NCI-H345 (cell line): ENCODE measurements around the gene PREX1.
"Not testable (repeated sequence)": the region's sequence is repeated elsewhere in the genome, so short reads cannot be mapped to it uniquely, and the experiment has no call there.

Experiments
- DNase-seq: peaks from one replicate; lab custom pipeline; 2025; lab: John Stamatoyannopoulos, UW

Gene PREX1

DNA sequence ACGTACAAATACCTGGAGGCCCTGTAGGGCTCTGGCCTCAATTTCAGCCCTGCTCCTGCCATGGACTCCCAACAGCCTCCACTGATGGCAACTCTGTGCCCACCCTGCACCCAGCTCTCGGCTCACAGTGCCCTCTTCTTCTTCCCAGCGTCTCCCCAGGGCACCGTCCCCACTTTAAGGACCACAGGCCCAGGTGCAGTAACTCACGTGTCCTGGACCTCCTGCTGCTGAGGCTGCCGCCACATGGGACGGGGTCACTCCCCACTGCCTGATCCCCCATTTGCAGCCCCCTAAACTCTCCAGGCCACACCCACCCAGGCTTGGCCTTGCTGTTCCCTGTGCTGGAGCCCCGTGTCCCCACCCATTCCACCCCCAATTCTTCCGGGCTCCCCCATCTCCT lies 223.4 kb downstream of the PREX1 start:
- no peak for DNase-seq

- DNase-seq = no peak
Observed at GRCh38 chr20:48603819-48604405, 223.9 kb downstream of the PREX1 start.

DNA sequence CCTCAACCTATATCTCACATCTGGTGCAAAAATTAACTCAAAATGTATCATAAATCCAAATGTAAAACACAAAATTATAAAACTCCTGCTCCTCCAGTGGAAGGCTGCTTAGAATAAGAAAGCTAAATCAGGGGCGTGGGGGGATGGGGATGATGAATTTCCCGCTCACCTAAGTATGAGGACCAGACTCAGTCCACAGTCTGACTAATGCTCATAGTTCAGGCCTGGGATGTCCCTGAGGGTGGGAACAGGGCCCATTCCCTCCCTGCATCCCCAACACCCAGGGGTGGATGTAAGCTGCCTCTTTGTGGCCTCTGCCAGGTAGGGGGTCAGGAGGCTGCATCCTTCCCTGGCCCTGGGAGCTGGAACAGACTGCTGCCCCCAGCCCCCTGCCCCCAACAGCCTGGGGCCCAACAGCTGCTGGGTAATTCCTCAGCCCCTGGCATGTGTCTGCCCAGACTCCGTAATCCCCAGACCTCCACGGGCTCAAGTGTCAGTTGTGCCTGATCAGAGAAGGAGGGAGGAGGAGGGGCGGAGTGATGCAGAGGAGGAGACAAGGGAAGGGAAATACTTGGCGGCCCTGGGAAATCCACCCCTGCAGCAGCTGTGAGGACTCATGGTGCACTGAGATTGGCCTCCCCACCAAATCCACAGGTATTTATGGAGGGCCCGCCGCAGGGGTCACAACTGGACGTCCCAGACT lies 224.5 kb downstream of the PREX1 start:
- no peak for DNase-seq

DNA sequence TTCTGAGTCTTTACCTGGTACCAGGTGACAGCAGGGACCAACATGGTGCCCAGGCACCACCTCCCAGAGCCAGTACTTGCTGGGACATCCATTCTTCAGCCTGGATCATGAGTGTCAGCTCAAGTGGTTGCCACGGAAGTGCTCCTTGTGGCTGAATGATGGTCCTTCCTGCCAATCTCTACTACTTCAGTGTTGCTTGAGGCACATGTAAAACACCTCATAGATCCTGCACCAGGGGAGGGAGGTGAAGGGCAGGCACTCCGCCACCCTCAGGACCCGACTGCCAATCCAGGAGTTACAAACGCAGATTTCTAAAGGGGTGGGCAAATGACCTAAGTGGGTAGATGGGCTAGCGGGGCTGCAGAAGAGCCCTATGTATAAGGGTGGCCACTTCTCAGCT lies 226.0 kb downstream of the PREX1 start:
- DNase-seq = no peak

- peak; percentile 52 for DNase-seq
Observed at GRCh38 chr20:48600470-48600945, 227.3 kb downstream of the PREX1 start.

GRCh38 chr20:48599748-48600469 lies 227.9 kb downstream of the PREX1 start:
- DNase-seq = no peak

DNA sequence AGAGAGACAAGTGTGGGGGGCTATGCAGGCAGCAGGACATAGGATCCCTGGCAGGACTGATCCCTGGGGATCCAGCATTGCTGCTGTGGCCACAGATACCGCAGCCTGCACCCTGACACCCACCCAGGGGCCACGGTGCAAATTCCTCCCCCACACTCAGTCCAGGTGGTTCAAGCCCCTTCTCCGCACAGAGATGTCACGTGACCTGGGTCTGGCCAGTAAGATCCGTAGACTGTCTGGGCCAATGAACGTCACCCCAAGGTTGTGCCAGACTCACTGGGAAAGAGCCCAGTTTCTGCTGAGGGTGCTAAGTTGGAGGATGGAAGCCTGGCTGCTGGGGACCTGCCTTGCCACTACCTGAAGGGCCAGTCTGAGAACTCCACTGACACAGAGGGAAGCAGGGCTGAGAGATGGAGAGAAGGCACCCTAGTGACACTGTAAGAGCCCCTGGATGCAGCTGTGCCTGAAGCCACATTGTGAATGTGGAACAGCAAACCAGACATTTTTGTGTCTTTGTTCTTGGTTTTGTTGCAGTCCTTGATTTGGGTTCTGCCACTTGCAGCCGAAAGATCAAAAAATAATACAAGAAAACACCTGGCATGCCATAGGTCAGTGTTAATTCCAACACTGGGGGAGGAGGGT lies 228.6 kb downstream of the PREX1 start:
- no peak for DNase-seq

DNA sequence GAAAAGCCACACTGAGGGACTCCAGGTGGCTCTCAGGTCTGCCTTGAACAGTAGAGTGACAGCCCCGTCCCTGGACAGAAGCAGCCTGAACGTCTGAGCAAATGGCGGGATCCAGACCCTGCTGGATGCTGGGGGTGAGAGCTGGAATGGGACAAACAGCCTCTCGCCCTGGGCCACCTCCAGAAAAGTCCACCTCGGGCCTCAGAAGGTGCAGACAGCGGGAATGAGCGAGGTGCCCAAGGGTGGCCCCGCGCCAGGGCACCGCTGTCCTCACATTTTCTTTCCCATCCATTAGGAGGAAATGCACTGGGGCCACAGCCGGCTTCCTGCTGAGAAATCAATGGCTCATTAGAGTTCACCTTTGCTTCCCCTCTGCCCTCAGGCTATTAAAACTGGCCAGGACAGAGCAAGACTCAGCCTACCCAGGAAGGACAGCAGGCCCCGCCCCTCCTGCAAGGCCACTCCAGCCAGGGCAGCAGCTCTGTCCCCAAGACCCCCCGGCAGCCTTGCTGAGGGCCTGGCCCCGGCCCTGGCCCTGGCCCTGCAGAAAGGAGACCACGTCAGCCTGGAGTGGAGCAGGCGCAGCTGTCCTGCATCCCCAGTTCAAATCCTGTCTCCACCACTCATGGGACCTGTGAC lies 229.4 kb downstream of the PREX1 start:
- DNase-seq = not testable (repeated sequence)

GRCh38 chr20:48597521-48598302 lies 230.1 kb downstream of the PREX1 start:
- no peak for DNase-seq

- DNase-seq = no peak
Observed at GRCh38 chr20:48596334-48596898, 231.4 kb downstream of the PREX1 start.

DNA sequence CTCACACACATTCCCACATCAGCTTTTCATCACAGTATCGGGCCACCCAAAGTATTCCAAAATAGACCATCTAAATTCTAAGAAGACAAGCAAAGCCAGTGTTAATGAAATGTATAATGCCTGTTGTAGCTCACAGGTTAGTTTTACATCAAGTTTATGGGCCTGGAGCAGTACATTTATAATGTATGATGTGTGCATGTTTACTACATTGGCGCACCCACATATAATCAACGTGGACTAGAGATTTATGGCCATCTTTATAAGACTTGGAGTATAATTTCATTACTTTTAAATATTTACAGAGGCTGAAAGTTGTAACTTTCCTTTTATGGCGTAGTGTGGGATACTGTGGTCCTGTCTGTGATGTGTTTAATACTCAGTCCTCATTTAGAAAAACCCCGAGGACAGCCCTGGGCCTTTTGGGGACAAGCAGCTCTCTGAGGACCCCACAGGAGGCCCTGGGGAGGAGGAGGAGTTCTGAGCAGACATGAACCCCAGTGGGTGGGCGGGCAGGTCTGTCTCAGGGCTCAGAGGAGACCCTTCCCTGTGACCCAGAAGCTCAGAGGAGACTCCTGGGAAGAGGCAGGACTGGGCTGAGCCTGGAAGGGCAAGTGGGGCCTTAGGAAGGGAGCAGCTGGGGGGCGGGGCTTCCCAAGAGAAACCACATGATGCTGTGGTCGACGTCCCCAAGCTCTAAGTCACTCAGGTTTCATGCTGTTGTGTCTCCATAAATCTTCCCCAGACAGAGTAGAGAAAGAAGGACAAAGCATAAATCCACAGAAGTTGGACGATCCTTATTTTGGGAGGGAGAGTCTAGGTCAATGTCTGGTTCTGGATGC lies 232.1 kb downstream of the PREX1 start:
- DNase-seq = no peak

DNA sequence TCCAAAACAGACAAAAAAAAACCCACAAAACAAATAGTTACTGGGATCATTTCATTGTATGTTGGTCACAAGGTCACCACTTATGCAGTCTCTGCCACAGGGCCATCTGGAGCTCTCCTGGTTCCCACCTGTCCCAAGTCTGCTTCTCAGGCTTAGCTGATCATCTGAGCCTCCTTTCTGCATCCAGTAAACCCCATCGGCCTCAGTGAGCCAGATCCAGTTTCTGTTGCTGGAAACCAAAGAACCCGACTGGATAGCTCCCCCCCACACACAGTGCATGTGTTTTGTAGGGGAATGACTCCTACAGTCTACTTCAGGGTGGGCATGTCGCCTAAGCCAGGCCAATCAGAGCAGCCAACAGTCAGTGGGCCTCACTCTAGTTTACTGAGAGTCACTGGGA lies 233.3 kb downstream of the PREX1 start:
- DNase-seq = no peak

- no peak for DNase-seq
Observed at GRCh38 chr20:48592107-48592940, 235.5 kb downstream of the PREX1 start.

GRCh38 chr20:48586730-48587129 lies 241.1 kb downstream of the PREX1 start:
- DNase-seq = peak; percentile 46

DNA sequence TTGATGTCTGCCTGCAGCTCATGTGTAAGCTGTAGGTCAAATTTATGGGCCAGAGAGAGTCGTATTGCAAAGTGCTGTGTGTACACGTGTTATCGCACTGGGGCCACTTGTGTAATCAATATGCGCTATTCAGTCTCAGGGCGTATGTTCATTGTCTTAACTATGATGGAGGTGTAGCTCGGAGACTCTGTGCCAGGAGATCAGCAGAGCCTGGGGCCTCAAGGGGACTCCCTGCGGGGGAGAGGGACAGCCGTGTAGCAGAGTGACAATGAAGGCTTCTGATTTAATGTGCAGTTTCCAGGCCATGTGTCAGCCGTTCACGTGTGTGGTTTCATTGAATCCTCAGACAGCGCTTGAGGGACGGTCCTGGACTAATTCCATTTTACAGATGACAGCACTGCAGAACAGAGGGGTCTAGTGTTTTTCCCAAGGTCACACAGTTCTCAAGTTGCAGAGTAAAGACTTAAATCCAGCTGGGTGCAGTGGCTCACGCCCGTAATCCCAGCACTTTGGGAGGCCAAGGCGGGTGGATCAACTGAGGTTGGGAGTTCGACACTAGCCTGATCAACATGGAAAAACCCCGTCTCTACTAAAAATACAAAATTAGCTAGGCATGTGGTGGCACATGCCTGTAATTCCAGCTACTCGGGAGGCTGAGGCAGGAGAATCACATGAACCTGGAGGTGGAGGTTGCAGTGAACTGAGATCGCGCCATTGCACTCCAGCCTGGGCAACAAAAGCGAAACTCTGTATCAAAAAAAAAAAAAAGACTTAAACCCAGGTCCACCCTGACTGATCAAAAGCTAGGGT lies 242.5 kb downstream of the PREX1 start:
- peak; percentile 98 for DNase-seq

DNA sequence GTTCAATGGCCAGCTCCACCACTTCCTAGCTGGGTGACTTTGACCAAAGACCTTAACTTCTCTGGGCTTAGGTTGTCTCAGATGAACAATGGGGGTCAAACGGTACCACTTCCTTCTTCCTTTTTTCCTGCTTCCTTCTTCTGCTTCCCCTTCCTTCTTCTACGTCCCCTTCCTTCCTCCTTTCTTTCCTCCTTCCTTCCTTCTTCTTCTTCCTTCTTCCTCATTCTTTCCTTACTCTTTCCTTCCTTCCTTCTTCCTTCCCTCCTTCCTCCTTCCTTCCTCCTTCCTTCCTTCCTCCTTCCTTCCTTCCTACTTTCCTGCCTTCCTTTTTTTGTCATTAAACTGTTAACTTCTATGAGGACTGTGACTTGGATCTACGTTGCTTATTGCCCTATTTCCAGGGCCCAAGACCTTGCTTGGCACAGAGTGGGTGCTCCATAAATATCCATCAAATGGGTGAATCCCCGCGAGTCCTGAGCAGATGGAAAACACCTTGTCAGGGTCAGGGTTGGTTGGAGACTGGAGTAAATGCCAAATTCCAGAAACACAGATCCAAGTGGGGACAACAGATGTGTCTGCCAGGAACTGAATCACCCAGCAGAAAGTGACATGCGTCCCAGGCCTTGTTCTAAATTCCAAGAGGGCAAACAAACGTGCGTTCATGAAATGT lies 243.3 kb downstream of the PREX1 start:
- DNase-seq = no peak

DNA sequence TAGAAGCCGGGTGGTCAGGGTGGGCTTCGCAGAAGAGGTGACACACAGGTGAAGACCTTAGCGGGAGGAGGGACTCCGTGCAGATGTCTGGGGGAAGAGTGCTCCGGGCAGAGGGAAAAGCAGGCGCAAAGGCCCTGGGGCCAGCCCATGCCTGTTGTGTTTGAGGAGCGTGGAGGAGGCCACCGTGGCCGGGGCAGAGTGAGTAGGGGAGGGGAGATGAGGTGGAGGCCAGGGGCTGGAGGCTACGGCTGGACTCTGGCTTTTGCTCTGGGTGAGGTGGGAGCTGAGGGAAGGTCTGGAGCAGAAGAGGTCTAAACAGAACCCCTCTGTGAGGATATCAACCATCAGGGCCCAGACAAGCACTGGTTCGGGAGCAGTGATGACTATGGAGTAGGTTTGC lies 244.0 kb downstream of the PREX1 start:
- DNase-seq = no peak

DNA sequence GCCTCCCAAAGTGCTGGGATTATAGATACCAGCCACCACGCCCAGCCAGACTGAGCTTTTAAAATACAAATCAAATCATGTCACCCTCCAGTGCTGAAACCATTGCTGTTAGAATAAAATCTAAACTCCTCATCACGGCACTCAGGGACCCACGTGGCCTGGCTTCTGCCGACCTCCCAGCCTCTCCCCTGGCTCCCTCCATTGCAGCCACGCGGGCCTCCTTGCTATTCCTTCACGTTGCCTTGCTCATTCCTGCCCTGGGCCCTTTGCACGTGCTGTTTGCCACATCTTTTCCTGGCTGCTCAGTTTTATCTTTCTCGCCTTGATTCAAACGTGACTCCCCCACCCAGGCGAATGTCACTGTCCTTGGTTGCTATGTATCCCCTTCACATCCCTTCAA lies 244.6 kb downstream of the PREX1 start:
- DNase-seq = no peak
